ENCODE data around the gene GRM4.
"Not testable (repeated sequence)": the region's sequence is repeated elsewhere in the genome, so short reads cannot be mapped to it uniquely, and the experiment has no call there.

GRM4 gene

GRCh38 chr6:34021554-34022190 is 124.2 kb downstream of the GRM4 start:
- no peak for DNase-seq (ENCODE audit: low spot score)

- DNase-seq (ENCODE audit: low spot score) = no peak
These were observed 124.9 kb downstream of the GRM4 start for GRCh38 chr6:34020807-34021553.

GRCh38 chr6:34020278-34020677 is 125.6 kb downstream of the GRM4 start:
- DNase-seq (ENCODE audit: low spot score) = no peak

GRCh38 chr6:34018961-34019606 is 126.8 kb downstream of the GRM4 start:
- no peak for DNase-seq (ENCODE audit: low spot score)

- DNase-seq (ENCODE audit: low spot score) = no peak
These were observed 127.9 kb downstream of the GRM4 start for GRCh38 chr6:34018026-34018425.

GRCh38 chr6:34017106-34017805 is 128.6 kb downstream of the GRM4 start:
- DNase-seq (ENCODE audit: low spot score) = no peak

GRCh38 chr6:34016573-34016972 is 129.3 kb downstream of the GRM4 start:
- DNase-seq (ENCODE audit: low spot score) = not testable (repeated sequence)

GRCh38 chr6:34015586-34015985 is 130.3 kb downstream of the GRM4 start:
- no peak for DNase-seq (ENCODE audit: low spot score)

- no peak for DNase-seq (ENCODE audit: low spot score)
These were observed 134.6 kb downstream of the GRM4 start for GRCh38 chr6:34011264-34011663.

GRCh38 chr6:34005901-34006531 is 139.9 kb downstream of the GRM4 start:
- DNase-seq (ENCODE audit: low spot score) = no peak

- no peak for DNase-seq (ENCODE audit: low spot score)
These were observed 141.2 kb downstream of the GRM4 start for GRCh38 chr6:34004706-34005105.

GRCh38 chr6:34003962-34004361 is 141.9 kb downstream of the GRM4 start:
- DNase-seq (ENCODE audit: low spot score) = no peak

- no peak for DNase-seq (ENCODE audit: low spot score)
These were observed 143.9 kb downstream of the GRM4 start for GRCh38 chr6:34001706-34002621.

- DNase-seq (ENCODE audit: low spot score) = no peak
These were observed 145.6 kb downstream of the GRM4 start for GRCh38 chr6:34000281-34000680.

- no peak for DNase-seq (ENCODE audit: low spot score)
These were observed 146.3 kb downstream of the GRM4 start for GRCh38 chr6:33999567-33999966.

GRCh38 chr6:33998660-33999059 is 147.2 kb downstream of the GRM4 start:
- no peak for DNase-seq (ENCODE audit: low spot score)

- DNase-seq (ENCODE audit: low spot score) = no peak
These were observed 148.6 kb downstream of the GRM4 start for GRCh38 chr6:33997265-33997664.

GRCh38 chr6:33996120-33996475 is 149.8 kb downstream of the GRM4 start:
- no peak for DNase-seq (ENCODE audit: low spot score)

GRCh38 chr6:33995309-33996119 is 150.4 kb downstream of the GRM4 start:
- no peak for DNase-seq (ENCODE audit: low spot score)

Data from hematopoietic multipotent progenitor cell treated with erythropoietin and hydrocortisone succinate and interleukin-3 and kit ligand, for 15 days (in vitro differentiated cells).